ENCODE data around the gene KMT2E. TPM values are rescaled to one million over a fixed set of nuclear protein-coding genes. Genes with fewer than 3 reads are reported as not detected.
"Not testable (repeated sequence)": the region's sequence is repeated elsewhere in the genome, so short reads cannot be mapped to it uniquely, and the experiment has no call there.

The KMT2E gene
- total and polyA plus RNA-seq, 5 experiments from 2014 or later = 119 to 193 (median 186) TPM

DNA sequence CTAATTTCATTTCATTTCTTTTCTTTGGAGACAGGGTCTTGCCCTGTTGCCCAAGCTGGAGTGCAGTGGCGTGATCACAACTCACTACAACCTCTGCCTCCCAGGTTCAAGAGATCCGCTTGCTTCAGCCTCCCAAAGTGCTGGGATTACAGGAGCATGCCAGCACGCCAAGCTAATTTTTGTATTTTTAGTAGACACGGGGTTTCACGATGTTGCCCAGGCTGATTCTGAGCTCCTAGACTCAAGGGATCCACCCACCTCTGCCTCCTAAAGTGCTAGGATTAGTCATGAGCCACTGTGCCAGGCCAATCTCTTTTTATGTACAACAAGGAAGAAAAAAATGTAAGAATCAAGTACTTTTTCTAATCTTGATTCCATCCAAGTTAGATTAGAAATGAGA is 10.7 kb upstream of the KMT2E start:
- H3K4me1 Mint-ChIP-seq = peaks cover 35 to 96% (median 89%) of the 10 kb centered on the region in 4 donors
- POLR2A ChIA-PET = interaction anchor here (1.2 to 6.4 kb wide), 2 partner anchors 11 to 12 kb away, joined by 3 to 30 read pairs; partner anchors contain the start of gene KMT2E
- peak overlapping the region; percentile 34 to 92 (median 86) for H3K27ac Mint-ChIP-seq
- H3K36me3 Mint-ChIP-seq = peaks cover 0 to 52% (median 6%) of the 10 kb centered on the region in 3 donors
- ATAC-seq = peak; percentile 61 to 72
- no peaks in the 10 kb centered on the region for H3K27me3 Mint-ChIP-seq
- no peaks in the 10 kb centered on the region for H3K9me3 Mint-ChIP-seq
- peak overlapping the region; percentile 49 to 79 (median 66) for H3K4me3 Mint-ChIP-seq
- DNase-seq = no peak

- Mint-ChIP-seq H3K4me1 (peaks cover 33 to 96% (median 89%) of the 10 kb centered on the region in 4 donors), H3K27me3 (no peaks in the 10 kb centered on the region), H3K36me3 (peaks cover 0 to 55% (median 6%) of the 10 kb centered on the region in 3 donors), H3K4me3 (peak overlapping the region in 8 of 10 donors; percentile 15 to 79 (median 62)), H3K27ac (peak overlapping the region; percentile 20 to 89 (median 62)), H3K9me3 (no peaks in the 10 kb centered on the region)
- ATAC-seq (no peak), DNase-seq (no peak)
- POLR2A ChIA-PET = interaction anchor here (6.4 to 14.6 kb wide), 2 partner anchors 10 to 21 kb away, joined by 30 to 500 read pairs; partner anchors contain the start of gene KMT2E
Measured at GRCh38 chr7:105003872-105004510, 10.0 kb upstream of the KMT2E start.

DNA sequence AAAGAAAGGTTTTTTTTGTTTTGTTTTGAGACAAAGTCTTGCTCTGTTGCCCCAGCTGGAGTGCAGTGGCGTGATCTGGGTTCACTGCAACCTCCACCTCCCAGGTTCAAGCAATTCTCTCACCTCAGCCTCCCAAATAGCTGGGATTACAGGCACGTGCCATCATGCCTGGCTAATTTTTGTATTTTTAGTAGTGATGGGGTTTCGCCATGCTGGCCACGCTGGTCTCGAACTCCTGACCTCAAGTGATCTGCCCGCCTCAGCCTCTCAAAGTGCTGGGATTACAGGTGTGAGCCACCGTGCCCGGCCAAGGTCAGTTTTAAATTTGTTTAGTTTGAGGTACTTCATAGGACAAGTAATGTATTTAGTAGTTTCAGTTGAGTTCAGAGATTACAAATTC is 9.0 kb upstream of the KMT2E start:
- POLR2A ChIA-PET = interaction anchor here (6.4 to 14.6 kb wide), 2 partner anchors 9 to 22 kb away, joined by 30 to 500 read pairs; partner anchors contain the start of gene KMT2E
- not testable (repeated sequence) for ATAC-seq, DNase-seq, H3K9me3 Mint-ChIP-seq, H3K27me3 Mint-ChIP-seq
- Mint-ChIP-seq H3K4me1 (peaks cover 32 to 97% (median 90%) of the 10 kb centered on the region in 4 donors), H3K4me3 (peak overlapping the region in 9 of 10 donors; percentile 6 to 66 (median 51)), H3K36me3 (peaks cover 0 to 56% (median 6%) of the 10 kb centered on the region in 3 donors), H3K27ac (peak overlapping the region; percentile 2 to 90 (median 63))

GRCh38 chr7:105005486-105005885 is 8.5 kb upstream of the KMT2E start:
- not testable (repeated sequence) for H3K27me3 Mint-ChIP-seq, H3K9me3 Mint-ChIP-seq, ATAC-seq, DNase-seq
- H3K4me1 Mint-ChIP-seq = peaks cover 32 to 97% (median 90%) of the 10 kb centered on the region in 4 donors
- H3K27ac Mint-ChIP-seq = peak overlapping the region in 8 of 10 donors; percentile 2 to 90 (median 68)
- POLR2A ChIA-PET = interaction anchor here (1.4 to 14.6 kb wide), 3 partner anchors 9 to 22 kb away, joined by 6 to 500 read pairs (median 30); partner anchors contain the start of gene KMT2E
- peak overlapping the region in 8 of 10 donors; percentile 24 to 66 (median 54) for H3K4me3 Mint-ChIP-seq
- H3K36me3 Mint-ChIP-seq = peaks cover 0 to 56% (median 6%) of the 10 kb centered on the region in 3 donors

- H3K27me3 Mint-ChIP-seq = no peaks in the 10 kb centered on the region
- POLR2A ChIA-PET = interaction anchor here (0.6 to 14.6 kb wide), 8 partner anchors 8 to 1119 kb away, joined by 3 to 500 read pairs (median 4); partner anchors contain the start of gene KMT2E
- peaks cover 28 to 93% (median 85%) of the 10 kb centered on the region in 4 donors for H3K4me1 Mint-ChIP-seq
- H3K4me3 Mint-ChIP-seq = peak overlapping the region in 9 of 10 donors; percentile 39 to 77 (median 52)
- peak; percentile 35 to 47 for ATAC-seq
- peaks cover 0 to 49% (median 6%) of the 10 kb centered on the region in 3 donors for H3K36me3 Mint-ChIP-seq
- DNase-seq = no peak
- no peaks in the 10 kb centered on the region for H3K9me3 Mint-ChIP-seq
- peak overlapping the region; percentile 9 to 74 (median 63) for H3K27ac Mint-ChIP-seq
Measured at GRCh38 chr7:105006367-105007136, 7.5 kb upstream of the KMT2E start.

GRCh38 chr7:105007298-105007697 is 6.7 kb upstream of the KMT2E start:
- Mint-ChIP-seq H3K4me3 (peak overlapping the region in 9 of 10 donors; percentile 37 to 77 (median 52)), H3K27ac (peak overlapping the region in 8 of 10 donors; percentile 9 to 75 (median 53))

GRCh38 chr7:105009667-105010503 is 4.1 kb upstream of the KMT2E start:
- POLR2A ChIA-PET = interaction anchor here (0.6 to 14.6 kb wide), 6 partner anchors 9 to 67 kb away, joined by 3 to 500 read pairs (median 4); no protein-coding TSS in a partner anchor
- H3K36me3 Mint-ChIP-seq = peaks cover 11 to 47% (median 14%) of the 10 kb centered on the region in 3 donors
- ATAC-seq (no peak), DNase-seq (no peak)
- H3K4me1 Mint-ChIP-seq = peaks cover 26 to 64% (median 55%) of the 10 kb centered on the region in 4 donors
- H3K9me3 Mint-ChIP-seq = peaks cover 0 to 9% (median 0%) of the 10 kb centered on the region in 9 donors
- H3K4me3 Mint-ChIP-seq = peak overlapping the region; percentile 94 to 100 (median 98)
- peak overlapping the region; percentile 99 to 100 (median 100) for H3K27ac Mint-ChIP-seq
- peaks cover 0 to 12% (median 0%) of the 10 kb centered on the region in 5 donors for H3K27me3 Mint-ChIP-seq

More at GRCh38 chr7:105007298-105007697, 6.7 kb upstream of the KMT2E start:
- H3K9me3 Mint-ChIP-seq = peaks cover 0 to under 1% (median 0%) of the 10 kb centered on the region in 9 donors
- POLR2A ChIA-PET = interaction anchor here (0.6 to 14.6 kb wide), 5 partner anchors 9 to 1118 kb away, joined by 3 to 500 read pairs (median 4); no protein-coding TSS in a partner anchor
- H3K27me3 Mint-ChIP-seq = peaks cover 0 to under 1% (median 0%) of the 10 kb centered on the region in 5 donors
- no peak for DNase-seq
- no peak for ATAC-seq
- peaks cover 28 to 87% (median 78%) of the 10 kb centered on the region in 4 donors for H3K4me1 Mint-ChIP-seq
- H3K36me3 Mint-ChIP-seq = peaks cover 0 to 45% (median 6%) of the 10 kb centered on the region in 3 donors

DNA sequence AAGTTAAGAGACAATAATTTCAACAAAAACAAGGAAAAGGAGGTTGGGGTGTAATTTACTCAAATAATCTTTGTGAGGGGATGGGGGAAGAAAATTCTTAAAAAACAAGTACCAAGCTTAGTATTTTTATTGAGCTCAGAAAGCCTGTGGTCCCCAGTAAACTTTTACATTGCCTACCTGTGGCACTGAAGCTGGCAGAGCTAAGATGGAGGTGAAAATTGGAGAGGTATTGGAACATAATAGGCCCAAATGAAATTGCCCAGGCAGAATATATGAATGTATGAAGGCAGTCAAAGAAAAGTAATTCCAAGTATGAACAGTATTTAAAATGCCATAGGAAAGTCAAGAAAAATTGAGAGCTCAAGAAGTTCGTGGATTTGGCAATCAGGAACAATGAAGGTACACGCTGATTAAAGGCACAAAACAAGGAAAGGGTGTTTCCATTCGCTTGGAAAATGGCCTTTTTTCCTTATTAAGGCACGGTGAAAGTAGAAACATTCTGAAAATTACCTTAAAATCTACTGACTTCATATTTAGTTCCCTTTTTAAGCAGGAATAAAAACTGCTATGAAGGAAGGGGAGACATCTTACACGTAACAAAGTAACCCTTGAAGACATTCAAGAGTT is 3.4 kb upstream of the KMT2E start:
- POLR2A ChIA-PET = interaction anchor here (0.6 to 14.6 kb wide), 8 partner anchors 9 to 279 kb away, joined by 3 to 500 read pairs (median 4); no protein-coding TSS in a partner anchor
- H3K27ac Mint-ChIP-seq = peak overlapping the region; percentile 99 to 100 (median 100)
- peaks cover 8 to 46% (median 16%) of the 10 kb centered on the region in 3 donors for H3K36me3 Mint-ChIP-seq
- H3K4me3 Mint-ChIP-seq = peak overlapping the region; percentile 94 to 100 (median 98)
- H3K27me3 Mint-ChIP-seq = peaks cover 0 to 12% (median 0%) of the 10 kb centered on the region in 5 donors
- peaks cover 23 to 58% (median 48%) of the 10 kb centered on the region in 4 donors for H3K4me1 Mint-ChIP-seq
- no peak for ATAC-seq
- peaks cover 0 to 9% (median 0%) of the 10 kb centered on the region in 9 donors for H3K9me3 Mint-ChIP-seq
- DNase-seq = no peak

DNA sequence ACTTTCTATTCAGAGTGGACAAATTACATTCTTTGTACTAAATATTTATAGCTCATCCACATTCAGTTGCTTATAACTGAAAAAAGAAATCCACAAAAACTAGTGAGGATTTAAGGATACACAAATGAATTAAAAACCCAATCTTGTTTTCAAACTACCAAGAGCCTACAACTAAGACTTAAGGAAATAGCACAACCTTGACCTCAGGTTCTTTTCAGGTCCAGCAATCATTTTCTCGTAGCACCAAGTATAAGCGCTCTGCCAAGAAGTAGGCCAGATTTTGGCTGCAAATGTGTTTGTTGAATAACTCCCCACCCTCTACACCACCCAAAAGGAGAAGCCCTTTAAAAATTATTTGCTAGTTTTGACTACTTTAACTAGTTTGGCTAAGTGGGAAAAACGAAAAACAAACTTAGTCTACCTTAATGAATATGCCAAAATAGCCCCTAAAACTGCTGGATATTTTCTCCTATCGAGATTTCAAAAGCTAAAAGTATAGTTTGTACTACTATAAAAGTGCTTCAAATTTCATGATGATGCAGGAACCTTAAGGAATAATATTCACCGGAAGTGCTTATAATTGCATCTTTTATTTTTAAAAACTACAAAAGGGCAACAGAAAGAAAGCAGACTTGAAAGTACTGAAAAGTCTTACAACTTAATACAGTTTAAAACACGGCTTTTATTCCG is 2.7 kb upstream of the KMT2E start:
- H3K4me3 Mint-ChIP-seq = peak overlapping the region; percentile 94 to 100 (median 98)
- no peak for ATAC-seq
- peaks cover 0 to 12% (median 0%) of the 10 kb centered on the region in 5 donors for H3K27me3 Mint-ChIP-seq
- H3K9me3 Mint-ChIP-seq = peaks cover 0 to 9% (median 0%) of the 10 kb centered on the region in 9 donors
- H3K27ac Mint-ChIP-seq = peak overlapping the region; percentile 99 to 100 (median 100)
- POLR2A ChIA-PET = interaction anchor here (0.6 to 14.6 kb wide), 9 partner anchors 10 to 576 kb away, joined by 3 to 500 read pairs (median 5); no protein-coding TSS in a partner anchor
- H3K36me3 Mint-ChIP-seq = peaks cover 9 to 41% (median 16%) of the 10 kb centered on the region in 3 donors
- DNase-seq = no peak
- H3K4me1 Mint-ChIP-seq = peaks cover 22 to 57% (median 45%) of the 10 kb centered on the region in 4 donors

DNA sequence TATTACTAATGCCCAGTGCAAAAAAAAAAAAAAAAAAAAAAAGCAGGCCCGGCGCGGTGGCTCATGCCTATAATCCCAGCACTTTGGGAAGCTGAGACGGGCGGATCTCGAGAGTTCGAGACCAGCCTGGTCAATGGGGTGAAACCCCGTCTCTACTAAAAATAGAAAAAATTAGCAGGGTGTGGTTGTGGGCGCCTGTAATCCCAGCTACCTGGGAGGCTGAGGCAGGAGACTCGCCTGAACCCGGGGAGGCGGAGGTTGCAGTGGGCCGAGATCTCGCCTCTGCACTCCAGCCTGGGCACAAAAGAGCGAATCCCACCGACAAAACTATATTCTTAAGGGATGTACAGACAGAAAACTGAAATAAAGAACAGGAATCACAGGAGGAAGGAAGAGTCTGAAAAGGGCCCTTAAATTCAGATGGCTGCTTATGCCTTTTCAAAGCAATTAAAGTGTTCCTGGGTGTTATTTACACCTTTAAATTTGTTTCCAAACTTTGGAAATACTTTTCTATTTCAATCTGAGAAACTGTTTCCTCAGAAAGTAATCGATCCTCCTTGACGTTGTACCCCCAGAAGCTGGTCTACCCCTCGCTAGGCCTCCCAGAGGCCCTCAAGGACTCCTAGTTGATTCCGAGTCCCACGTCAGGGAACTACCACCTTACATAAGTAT is 2.0 kb upstream of the KMT2E start:
- peaks cover 0 to 12% (median 0%) of the 10 kb centered on the region in 5 donors for H3K27me3 Mint-ChIP-seq
- peak overlapping the region; percentile 94 to 100 (median 98) for H3K4me3 Mint-ChIP-seq
- H3K9me3 Mint-ChIP-seq = peaks cover 0 to 9% (median 0%) of the 10 kb centered on the region in 9 donors
- H3K27ac Mint-ChIP-seq = peak overlapping the region; percentile 99 to 100 (median 100)
- POLR2A ChIA-PET = interaction anchor here (0.7 to 14.6 kb wide), 9 partner anchors 10 to 576 kb away, joined by 3 to 500 read pairs (median 5); no protein-coding TSS in a partner anchor
- peaks cover 22 to 57% (median 43%) of the 10 kb centered on the region in 4 donors for H3K4me1 Mint-ChIP-seq
- DNase-seq = peak in 2 of 10 donors; percentile 13 to 26
- H3K36me3 Mint-ChIP-seq = peaks cover 9 to 37% (median 16%) of the 10 kb centered on the region in 3 donors
- no peak for ATAC-seq
